ENCODE measurements around the gene IL1R2.

The IL1R2 gene

GRCh38 chr2:101991721-101992145, at the start of gene IL1R2:
Gene IL1R2 (plus strand): TSS chr2:101991960. CDS start chr2:102008576, 16,616 bp downstream.
- DNase-seq = no peak

- DNase-seq = no peak
Observed at GRCh38 chr2:101942851-101943250, 48.9 kb upstream of the IL1R2 start.

GRCh38 chr2:101946372-101947039, 45.3 kb upstream of the IL1R2 start:
- no peak for DNase-seq

- no peak for DNase-seq
Observed at GRCh38 chr2:101947374-101947773, 44.4 kb upstream of the IL1R2 start.

- DNase-seq = no peak
Observed at GRCh38 chr2:101948625-101949155, 43.1 kb upstream of the IL1R2 start.

GRCh38 chr2:101949304-101949703, 42.5 kb upstream of the IL1R2 start:
- DNase-seq = no peak

GRCh38 chr2:101951296-101951695, 40.5 kb upstream of the IL1R2 start:
- DNase-seq = no peak

GRCh38 chr2:101952551-101952950, 39.2 kb upstream of the IL1R2 start:
- DNase-seq = no peak

- no peak for DNase-seq
Observed at GRCh38 chr2:101956465-101957438, 35.0 kb upstream of the IL1R2 start.

- no peak for DNase-seq
Observed at GRCh38 chr2:101958061-101958460, 33.7 kb upstream of the IL1R2 start.

GRCh38 chr2:101960819-101961337, 30.9 kb upstream of the IL1R2 start:
- no peak for DNase-seq

- DNase-seq = no peak
Observed at GRCh38 chr2:101961338-101962191, 30.2 kb upstream of the IL1R2 start.

GRCh38 chr2:101962309-101962708, 29.5 kb upstream of the IL1R2 start:
- no peak for DNase-seq

GRCh38 chr2:101963198-101963597, 28.6 kb upstream of the IL1R2 start:
- DNase-seq = no peak

GRCh38 chr2:101967826-101968513, 23.8 kb upstream of the IL1R2 start:
- no peak for DNase-seq

GRCh38 chr2:101969723-101970122, 22.0 kb upstream of the IL1R2 start:
- no peak for DNase-seq

- DNase-seq = no peak
Observed at GRCh38 chr2:101970901-101971300, 20.9 kb upstream of the IL1R2 start.

- no peak for DNase-seq
Observed at GRCh38 chr2:101971836-101972235, 19.9 kb upstream of the IL1R2 start.

- DNase-seq = no peak
Observed at GRCh38 chr2:101972621-101973434, 18.9 kb upstream of the IL1R2 start.

- no peak for DNase-seq
Observed at GRCh38 chr2:101974663-101975062, 17.1 kb upstream of the IL1R2 start.

Measured in NCI-H187 (cell line).